Testis (tissue), 2 donors: ENCODE data around the gene HNF1B.

ENCODE experiments used
- CTCF ChIP-seq, 3 experiments: fragments of 450-650 bp in 2 of 3; fragments of 200-600 bp in 1 of 3; sonication (generic) in 1 of 3; IDR thresholded peaks; one replicate each; pipeline ENCODE4 v1.5.1; 2016 to 2019; ENCODE audit warnings: antibody characterized with exemption in 3 of 3, mild to moderate bottlenecking in 2 of 3, moderate library complexity in 1 of 3
- POLR2A ChIP-seq: fragments of 450-650 bp; IDR thresholded peaks from one replicate; pipeline ENCODE4 v1.6.1; 2017; ENCODE audit warnings: antibody characterized with exemption, mild to moderate bottlenecking, moderate library complexity

GRCh38 chr17:37744961-37745800 is at the start of gene HNF1B:
- no peak for TF ChIP-seq CTCF (IDR thresholded peaks at IDR 0.05)
- TF ChIP-seq POLR2A: no peak
